PC-9 (cell line): ENCODE data around the gene SLC9A9. TPM values are rescaled to one million over a fixed set of nuclear protein-coding genes. Genes with fewer than 3 reads are reported as not detected.

Source experiments
- BruUV-seq: library from RNA; stranded (reverse); fragments of 400-500 nt; replicated peaks from 2 replicates; lab custom pipeline; 2021; lab: Mats Ljungman, UMichigan
- CTCF ChIA-PET: fragments of 300-600 bp; sonication (Branson Sonifier 250); formaldehyde crosslinking; loops from one replicate; lab custom pipeline; 2022; ENCODE audit warnings: antibody characterized with exemption; lab: Charles Lee
- POLR2A ChIA-PET: fragments of 300-600 bp; sonication (Branson Sonifier 250); formaldehyde crosslinking; loops from one replicate; lab custom pipeline; 2022; ENCODE audit warnings: antibody characterized with exemption; ENCODE audit not compliant: unreplicated experiment; lab: Charles Lee
- DNase-seq, 2 experiments: peaks; one replicate each; pipeline versions ENCODE4 v3.0.0 to v3.0.0-alpha.2; 2015 to 2022; ENCODE audit warnings: mixed read lengths in 1 of 2
- H2AFZ ChIP-seq: fragments of 200-600 bp; sonication (generic); 2 replicates; pipeline ENCODE4 v1.8.1; 2017; ENCODE audit warnings: antibody characterized with exemption
- H3F3A ChIP-seq: fragments of 200-600 bp; sonication (generic); 2 replicates; pipeline ENCODE4 v1.8.1; 2017; ENCODE audit warnings: antibody characterized with exemption, mild to moderate bottlenecking, low read depth; ENCODE audit not compliant: insufficient read depth
- H3K27ac ChIP-seq: fragments of 200-600 bp; sonication (generic); 2 replicates; pipeline ENCODE4 v1.6.1; 2016; ENCODE audit warnings: mixed run types
- H3K27me3 ChIP-seq: fragments of 200-600 bp; sonication (generic); 2 replicates; pipeline ENCODE4 v1.6.1; 2016; ENCODE audit warnings: low read depth, mixed run types; ENCODE audit not compliant: insufficient read depth
- H3K36me3 ChIP-seq: fragments of 200-600 bp; sonication (generic); 2 replicates; pipeline ENCODE4 v1.6.1; 2016; ENCODE audit warnings: low read depth, mixed run types
- H3K4me1 ChIP-seq: fragments of 200-600 bp; sonication (generic); replicated peaks from 2 replicates; pipeline ENCODE4 v1.6.1; 2016; ENCODE audit warnings: mixed run types; ENCODE audit not compliant: insufficient read depth
- H3K4me2 ChIP-seq: fragments of 200-600 bp; sonication (generic); 2 replicates; pipeline ENCODE4 v1.6.1; 2017; ENCODE audit warnings: mixed run types
- H3K4me3 ChIP-seq: fragments of 200-600 bp; sonication (generic); 2 replicates; pipeline ENCODE4 v1.6.1; 2016; ENCODE audit warnings: mixed run types
- H3K79me2 ChIP-seq: fragments of 200-600 bp; sonication (generic); 2 replicates; pipeline ENCODE4 v1.6.1; 2017; ENCODE audit warnings: low read depth, mixed run types
- H3K9me2 ChIP-seq: fragments of 200-600 bp; sonication (generic); 2 replicates; pipeline ENCODE4 v1.8.1; 2017; ENCODE audit warnings: mild to moderate bottlenecking; ENCODE audit not compliant: insufficient read depth
- H3K9me3 ChIP-seq: fragments of 200-600 bp; sonication (generic); 2 replicates; pipeline ENCODE4 v1.8.1; 2016; ENCODE audit warnings: low read depth; ENCODE audit not compliant: insufficient read depth
- H4K20me1 ChIP-seq: fragments of 200-600 bp; sonication (generic); 2 replicates; pipeline ENCODE4 v1.8.1; 2017; ENCODE audit not compliant: insufficient read depth
- EZH2 ChIP-seq: fragments of 200-600 bp; sonication (generic); IDR thresholded peaks from 2 replicates; pipeline ENCODE4 v1.8.0; 2017; ENCODE audit warnings: antibody characterized with exemption, low read depth
- intact Hi-C: fragments of 100-400 bp; cut with micrococcal nuclease; formaldehyde crosslinking; loops from one replicate; pipeline ENCODE4 v1.10.0; 2022; ENCODE audit not compliant: unreplicated experiment
- total RNA-seq: library from RNA; stranded (reverse); gene quantifications from 2 replicates; pipeline ENCODE4 v1.2.3, GENCODE V29; 2021
- TF ChIP-seq, protein P1 (sequence below): fragments of 200-600 bp; sonication (generic); conservative IDR thresholded peaks from 2 replicates; pipeline ENCODE4 v1.6.1; 2017; ENCODE audit warnings: mixed run types, antibody characterized with exemption, mild to moderate bottlenecking, moderate library complexity

Gene SLC9A9
- total RNA-seq, 1 experiment from 2014 or later = 1.7 TPM

GRCh38 chr3:143831994-143832393, 16.3 kb downstream of the SLC9A9 start:
- no peaks in the 10 kb centered on the region for H3K27me3 ChIP-seq
- no peak overlapping the region for H2AFZ ChIP-seq
- peaks cover 10% of the 10 kb centered on the region for H3F3A ChIP-seq
- H3K4me1 ChIP-seq = peaks cover 35% of the 10 kb centered on the region
- H3K4me2 ChIP-seq = no peak overlapping the region
- TF ChIP-seq EZH2 = no peak
- no peaks in the 10 kb centered on the region for H3K9me2 ChIP-seq
- H3K27ac ChIP-seq = no peak overlapping the region
- POLR2A ChIA-PET = no interaction called here
- CTCF ChIA-PET = no interaction called here
- no peak for DNase-seq
- H3K4me3 ChIP-seq = no peak overlapping the region
- H3K36me3 ChIP-seq = no peaks in the 10 kb centered on the region
- H3K9me3 ChIP-seq = no peaks in the 10 kb centered on the region
- H4K20me1 ChIP-seq = no peaks in the 10 kb centered on the region
- H3K79me2 ChIP-seq = no peaks in the 10 kb centered on the region
- no TSS peak for BruUV-seq
- intact Hi-C loops = loop anchor here (1.0 kb wide), 1 partner anchor 18 kb away; no protein-coding TSS in a partner anchor

DNA sequence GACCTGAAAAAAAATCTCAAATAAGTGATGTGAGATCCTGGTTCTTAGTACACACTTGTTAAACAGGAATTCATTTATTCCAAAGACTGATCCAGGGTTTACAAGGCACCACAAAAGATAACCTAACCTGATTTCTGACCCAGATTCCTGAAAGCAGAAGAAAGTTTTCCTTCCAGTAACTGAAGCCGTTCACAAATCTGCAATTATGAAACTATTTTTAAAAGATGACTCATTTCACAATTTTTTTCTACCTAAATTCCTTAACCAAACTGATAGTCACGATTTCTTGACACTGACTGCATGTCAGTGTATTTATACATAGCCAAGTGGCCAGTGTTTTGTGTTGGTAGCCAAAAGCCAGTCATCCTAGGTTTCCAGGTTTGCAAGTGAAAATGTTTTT, 17.1 kb downstream of the SLC9A9 start:
- H3F3A ChIP-seq = peaks cover 10% of the 10 kb centered on the region
- H3K4me3 ChIP-seq = no peak overlapping the region; the same call in 1 of the 2 replicates
- intact Hi-C loops = loop anchor here (1.0 kb wide), 1 partner anchor 19 kb away; no protein-coding TSS in a partner anchor
- H3K4me2 ChIP-seq = peak overlapping the region; percentile 58
- H3K27ac ChIP-seq = peak overlapping the region; percentile 67
- BruUV-seq = no TSS peak
- H3K9me2 ChIP-seq = no peaks in the 10 kb centered on the region
- no peaks in the 10 kb centered on the region for H3K36me3 ChIP-seq
- POLR2A ChIA-PET = no interaction called here
- no peak overlapping the region for H2AFZ ChIP-seq
- CTCF ChIA-PET = no interaction called here
- DNase-seq = peak; percentile 14 to 63
- no peaks in the 10 kb centered on the region for H3K27me3 ChIP-seq
- H3K4me1 ChIP-seq = peaks cover 35% of the 10 kb centered on the region
- no peaks in the 10 kb centered on the region for H4K20me1 ChIP-seq
- no peak for TF ChIP-seq EZH2
- TF ChIP-seq, protein P1, sequence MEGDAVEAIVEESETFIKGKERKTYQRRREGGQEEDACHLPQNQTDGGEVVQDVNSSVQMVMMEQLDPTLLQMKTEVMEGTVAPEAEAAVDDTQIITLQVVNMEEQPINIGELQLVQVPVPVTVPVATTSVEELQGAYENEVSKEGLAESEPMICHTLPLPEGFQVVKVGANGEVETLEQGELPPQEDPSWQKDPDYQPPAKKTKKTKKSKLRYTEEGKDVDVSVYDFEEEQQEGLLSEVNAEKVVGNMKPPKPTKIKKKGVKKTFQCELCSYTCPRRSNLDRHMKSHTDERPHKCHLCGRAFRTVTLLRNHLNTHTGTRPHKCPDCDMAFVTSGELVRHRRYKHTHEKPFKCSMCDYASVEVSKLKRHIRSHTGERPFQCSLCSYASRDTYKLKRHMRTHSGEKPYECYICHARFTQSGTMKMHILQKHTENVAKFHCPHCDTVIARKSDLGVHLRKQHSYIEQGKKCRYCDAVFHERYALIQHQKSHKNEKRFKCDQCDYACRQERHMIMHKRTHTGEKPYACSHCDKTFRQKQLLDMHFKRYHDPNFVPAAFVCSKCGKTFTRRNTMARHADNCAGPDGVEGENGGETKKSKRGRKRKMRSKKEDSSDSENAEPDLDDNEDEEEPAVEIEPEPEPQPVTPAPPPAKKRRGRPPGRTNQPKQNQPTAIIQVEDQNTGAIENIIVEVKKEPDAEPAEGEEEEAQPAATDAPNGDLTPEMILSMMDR = no peak
- H3K79me2 ChIP-seq = no peaks in the 10 kb centered on the region
- H3K9me3 ChIP-seq = no peaks in the 10 kb centered on the region

- no peaks in the 10 kb centered on the region for H3K79me2 ChIP-seq
- TF ChIP-seq, protein P1 = no peak
- no peak for TF ChIP-seq EZH2
- H3F3A ChIP-seq = peaks cover 10% of the 10 kb centered on the region
- CTCF ChIA-PET = no interaction called here
- peak overlapping the region; percentile 67 for H3K27ac ChIP-seq
- H3K4me1 ChIP-seq = peaks cover 35% of the 10 kb centered on the region
- peak overlapping the region; percentile 58 for H3K4me2 ChIP-seq
- no peak overlapping the region for H2AFZ ChIP-seq
- H3K9me2 ChIP-seq = no peaks in the 10 kb centered on the region
- intact Hi-C loops = loop anchor here (1.0 kb wide), 2 partner anchors 20 to 141 kb away; partner anchors contain the start of gene DIPK2A
- H3K36me3 ChIP-seq = no peaks in the 10 kb centered on the region
- DNase-seq = no peak
- H3K27me3 ChIP-seq = no peaks in the 10 kb centered on the region
- POLR2A ChIA-PET = no interaction called here
- H3K9me3 ChIP-seq = no peaks in the 10 kb centered on the region; the same call in 1 of the 2 replicates
- H4K20me1 ChIP-seq = no peaks in the 10 kb centered on the region
- BruUV-seq = no TSS peak
- H3K4me3 ChIP-seq = no peak overlapping the region; the same call in 1 of the 2 replicates
These were observed 17.5 kb downstream of the SLC9A9 start for GRCh38 chr3:143830786-143831185.
